WTC11 (cell line): Measurements from ENCODE around the gene CAMSAP3. TPM values are rescaled to one million over a fixed set of nuclear protein-coding genes. Genes with fewer than 3 reads are reported as not detected.

Source experiments
- ATAC-seq: fragments of 200-7000 bp; cut with Tn5 transposase; 2 replicates; pipeline ENCODE4 v1.10.0; 2021; ENCODE audit warnings: mild to moderate bottlenecking, moderate library complexity
- CTCF ChIA-PET: fragments of 300-600 bp; sonication (Branson Sonifier 250); formaldehyde crosslinking; loops from one replicate; lab custom pipeline; 2021; ENCODE audit warnings: antibody characterized with exemption; lab: Charles Lee
- POLR2A ChIA-PET: fragments of 350-600 bp; sonication (Branson Sonifier 250); formaldehyde crosslinking; loops from one replicate; lab custom pipeline; 2021; ENCODE audit warnings: antibody characterized with exemption; lab: Charles Lee
- DNase-seq: peaks from one replicate; pipeline ENCODE4 v3.0.0; 2021; ENCODE audit warnings: low spot score
- H3K27ac Mint-ChIP-seq: 2 replicates; pipeline ENCODE4 v1.8.0; 2021; ENCODE audit warnings: mixed read lengths
- H3K27me3 Mint-ChIP-seq: 2 replicates; pipeline ENCODE4 v1.8.0; 2021; ENCODE audit warnings: low read depth, mild to moderate bottlenecking, moderate library complexity, mixed read lengths
- H3K36me3 Mint-ChIP-seq: 2 replicates; pipeline ENCODE4 v1.8.0; 2021; ENCODE audit warnings: mixed read lengths
- H3K4me1 Mint-ChIP-seq: 2 replicates; pipeline ENCODE4 v1.8.0; 2022; ENCODE audit warnings: mixed read lengths
- H3K4me3 Mint-ChIP-seq: 2 replicates; pipeline ENCODE4 v1.8.0; 2021; ENCODE audit warnings: mild to moderate bottlenecking, moderate library complexity, mixed read lengths
- H3K9me3 Mint-ChIP-seq: 2 replicates; pipeline ENCODE4 v1.8.0; 2021; ENCODE audit warnings: mixed read lengths
- AR ChIP-seq: fragments of 250-450 bp; sonication (Bioruptor Pico); IDR thresholded peaks from 2 replicates; pipeline ENCODE4 v1.9.0; 2021; ENCODE audit warnings: mild to moderate bottlenecking
- ATF1 ChIP-seq: sonication (generic); formaldehyde crosslinking; IDR thresholded peaks from 2 replicates; pipeline ENCODE4 v1.8.1; 2023; ENCODE audit warnings: mild to moderate bottlenecking, moderate library complexity, missing genetic modification reagents
- JAZF1 ChIP-seq: fragments of 250-450 bp; sonication (Bioruptor Pico); IDR thresholded peaks from 2 replicates; pipeline ENCODE4 v1.9.0; 2021; ENCODE audit warnings: moderate library complexity, mild to moderate bottlenecking, inconsistent platforms
- NR1H2 ChIP-seq: sonication (generic); formaldehyde crosslinking; IDR thresholded peaks from 2 replicates; pipeline ENCODE4 v1.9.0; 2021; ENCODE audit warnings: mild to moderate bottlenecking, moderate library complexity, missing genetic modification reagents
- PRDM15 ChIP-seq: sonication (generic); formaldehyde crosslinking; IDR thresholded peaks from 2 replicates; pipeline ENCODE4 v1.8.0; 2022; ENCODE audit warnings: missing genetic modification reagents
- RELA ChIP-seq: sonication (generic); formaldehyde crosslinking; IDR thresholded peaks from 2 replicates; pipeline ENCODE4 v1.8.1; 2022; ENCODE audit warnings: missing genetic modification reagents, mild to moderate bottlenecking, borderline replicate concordance
- RORB ChIP-seq: fragments of 250-450 bp; sonication (Bioruptor Pico); IDR thresholded peaks from 2 replicates; pipeline ENCODE4 v1.9.0; 2021; ENCODE audit warnings: mild to moderate bottlenecking
- TEAD1 ChIP-seq: sonication (generic); formaldehyde crosslinking; IDR thresholded peaks from 2 replicates; pipeline ENCODE4 v1.8.0; 2022; ENCODE audit warnings: mild to moderate bottlenecking, missing genetic modification reagents
- ZBTB21 ChIP-seq: sonication (generic); formaldehyde crosslinking; IDR thresholded peaks from 2 replicates; pipeline ENCODE4 v1.8.1; 2023; ENCODE audit warnings: mild to moderate bottlenecking, missing genetic modification reagents, borderline replicate concordance
- ZNF232 ChIP-seq: sonication (generic); formaldehyde crosslinking; IDR thresholded peaks from 2 replicates; pipeline ENCODE4 v1.8.0; 2022; ENCODE audit warnings: mild to moderate bottlenecking, missing genetic modification reagents
- ZNF532 ChIP-seq: fragments of 250-450 bp; sonication (Bioruptor Pico); IDR thresholded peaks from 2 replicates; pipeline ENCODE4 v1.9.0; 2021; ENCODE audit warnings: mild to moderate bottlenecking, borderline replicate concordance
- total RNA-seq: library from RNA; stranded (reverse); gene quantifications from 3 replicates; pipeline ENCODE4 v1.2.3, GENCODE V29; 2021
- TF ChIP-seq, protein P1 (sequence below): sonication (generic); formaldehyde crosslinking; IDR thresholded peaks from 2 replicates; pipeline ENCODE4 v1.8.0; 2022; ENCODE audit warnings: mild to moderate bottlenecking, missing genetic modification reagents
- TF ChIP-seq, protein P2 (sequence below): sonication (generic); formaldehyde crosslinking; IDR thresholded peaks from 2 replicates; pipeline ENCODE4 v1.8.1; 2023; ENCODE audit warnings: mild to moderate bottlenecking, moderate library complexity, missing genetic modification reagents

CAMSAP3 gene
- total RNA-seq, 1 experiment from 2014 or later, result 27.8 TPM

- Mint-ChIP-seq H3K27ac (no peak overlapping the region), H3K9me3 (no peaks in the 10 kb centered on the region), H3K4me3 (no peak overlapping the region), H3K4me1 (no peaks in the 10 kb centered on the region; the same call in 1 of the 2 replicates), H3K27me3 (no peaks in the 10 kb centered on the region), H3K36me3 (peaks cover 30% of the 10 kb centered on the region)
- ChIA-PET CTCF (interaction anchor here (0.6 to 1.9 kb wide), 4 partner anchors 27 to 208 kb away, joined by 3 to 16 read pairs (median 8); partner anchors contain the start of genes CAMSAP3 and TRAPPC5), POLR2A (no interaction called here)
- no peak for TF ChIP-seq ATF1 (CRISPR knock-in tag)
- DNase-seq (peak; percentile 72), ATAC-seq (peak; percentile 89)
These were observed 27.4 kb downstream of the CAMSAP3 start for GRCh38 chr19:7622933-7623685.

DNA sequence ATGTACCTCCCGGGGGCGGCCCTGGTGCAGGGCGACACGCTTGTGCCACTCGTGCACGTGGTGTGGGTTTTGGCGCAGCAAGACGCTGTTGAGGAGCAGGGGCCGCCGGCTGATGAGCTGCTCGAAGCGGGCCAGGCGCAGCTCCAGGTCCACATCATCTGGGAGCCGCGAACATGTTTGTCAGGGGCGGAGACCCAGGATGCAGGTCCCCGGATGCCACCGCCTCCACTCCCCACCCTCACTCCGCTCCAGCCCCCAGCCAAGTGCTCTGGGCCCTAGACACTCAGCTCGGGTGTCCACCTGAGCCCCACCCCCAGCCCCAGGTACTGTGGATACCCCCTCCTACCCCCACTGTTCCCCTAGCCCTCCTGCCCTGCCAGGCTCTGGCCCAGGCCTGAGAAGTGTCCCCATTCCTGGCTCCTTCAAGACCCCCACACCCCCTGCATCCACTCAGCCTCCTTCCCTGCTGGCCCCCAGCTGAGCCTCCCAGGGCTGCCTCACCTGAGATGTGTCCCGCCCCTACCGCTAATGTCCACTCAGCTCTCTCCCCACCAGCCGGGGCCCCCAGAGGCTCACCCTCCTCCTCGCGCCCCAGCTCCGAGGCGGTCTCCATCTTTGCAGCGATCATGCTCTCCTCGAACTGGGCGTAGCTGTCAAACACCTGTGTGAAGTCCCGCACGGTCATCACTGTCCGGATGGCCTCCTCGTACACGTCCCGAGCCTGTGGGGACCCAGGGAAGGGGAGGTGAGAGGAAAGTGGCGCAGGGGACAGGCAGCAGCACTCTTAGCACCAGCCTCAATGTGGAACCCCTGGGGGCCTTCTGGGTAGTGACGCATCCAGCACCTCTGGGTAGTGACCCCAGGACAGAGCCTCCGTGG lies 28.3 kb downstream of the CAMSAP3 start:
- Mint-ChIP-seq H3K4me1 (peaks cover 8% of the 10 kb centered on the region), H3K9me3 (no peaks in the 10 kb centered on the region), H3K27me3 (no peaks in the 10 kb centered on the region), H3K27ac (no peak overlapping the region; the same call in 1 of the 2 replicates), H3K36me3 (peaks cover 22% of the 10 kb centered on the region), H3K4me3 (no peak overlapping the region)
- CTCF ChIA-PET, result interaction anchor here (0.5 to 1.9 kb wide), 5 partner anchors 28 to 244 kb away, joined by 3 to 16 read pairs (median 6); partner anchors contain the start of genes CAMSAP3 and TRAPPC5
- ATAC-seq (no peak), DNase-seq (no peak)
- TF ChIP-seq RORB (CRISPR knock-in tag) (no peak), PRDM15 (CRISPR knock-in tag) (0 out of 2 replicates have a peak, but pooled peaks have one; percentile 21)
- POLR2A ChIA-PET, result no interaction called here

- ATAC-seq (no peak), DNase-seq (no peak)
- H3K36me3 Mint-ChIP-seq, result peaks cover 27% of the 10 kb centered on the region
- ChIA-PET CTCF (interaction anchor here (1.9 kb wide), 1 partner anchor 56 kb away, joined by 16 read pairs; no protein-coding TSS in a partner anchor), POLR2A (no interaction called here)
- H3K4me3 Mint-ChIP-seq, result no peak overlapping the region
- H3K4me1 Mint-ChIP-seq, result peaks cover 14% of the 10 kb centered on the region
- H3K9me3 Mint-ChIP-seq, result no peaks in the 10 kb centered on the region
- H3K27me3 Mint-ChIP-seq, result no peaks in the 10 kb centered on the region
- no peak overlapping the region for H3K27ac Mint-ChIP-seq
- TF ChIP-seq, protein P1, sequence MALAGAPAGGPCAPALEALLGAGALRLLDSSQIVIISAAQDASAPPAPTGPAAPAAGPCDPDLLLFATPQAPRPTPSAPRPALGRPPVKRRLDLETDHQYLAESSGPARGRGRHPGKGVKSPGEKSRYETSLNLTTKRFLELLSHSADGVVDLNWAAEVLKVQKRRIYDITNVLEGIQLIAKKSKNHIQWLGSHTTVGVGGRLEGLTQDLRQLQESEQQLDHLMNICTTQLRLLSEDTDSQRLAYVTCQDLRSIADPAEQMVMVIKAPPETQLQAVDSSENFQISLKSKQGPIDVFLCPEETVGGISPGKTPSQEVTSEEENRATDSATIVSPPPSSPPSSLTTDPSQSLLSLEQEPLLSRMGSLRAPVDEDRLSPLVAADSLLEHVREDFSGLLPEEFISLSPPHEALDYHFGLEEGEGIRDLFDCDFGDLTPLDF (CRISPR knock-in tag), result no peak
- no peak for TF ChIP-seq ZNF532 (CRISPR knock-in tag)
- no peak for TF ChIP-seq ZNF232 (CRISPR knock-in tag)
- TF ChIP-seq, protein P2, sequence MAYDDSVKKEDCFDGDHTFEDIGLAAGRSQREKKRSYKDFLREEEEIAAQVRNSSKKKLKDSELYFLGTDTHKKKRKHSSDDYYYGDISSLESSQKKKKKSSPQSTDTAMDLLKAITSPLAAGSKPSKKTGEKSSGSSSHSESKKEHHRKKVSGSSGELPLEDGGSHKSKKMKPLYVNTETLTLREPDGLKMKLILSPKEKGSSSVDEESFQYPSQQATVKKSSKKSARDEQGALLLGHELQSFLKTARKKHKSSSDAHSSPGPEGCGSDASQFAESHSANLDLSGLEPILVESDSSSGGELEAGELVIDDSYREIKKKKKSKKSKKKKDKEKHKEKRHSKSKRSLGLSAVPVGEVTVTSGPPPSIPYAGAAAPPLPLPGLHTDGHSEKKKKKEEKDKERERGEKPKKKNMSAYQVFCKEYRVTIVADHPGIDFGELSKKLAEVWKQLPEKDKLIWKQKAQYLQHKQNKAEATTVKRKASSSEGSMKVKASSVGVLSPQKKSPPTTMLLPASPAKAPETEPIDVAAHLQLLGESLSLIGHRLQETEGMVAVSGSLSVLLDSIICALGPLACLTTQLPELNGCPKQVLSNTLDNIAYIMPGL (CRISPR knock-in tag), result no peak
- TF ChIP-seq ZBTB21, result no peak
- no peak for TF ChIP-seq RELA
- no peak for TF ChIP-seq NR1H2 (CRISPR knock-in tag)
- TF ChIP-seq AR (CRISPR knock-in tag), result no peak
- TF ChIP-seq TEAD1 (CRISPR knock-in tag), result no peak
- no peak for TF ChIP-seq JAZF1
These were observed 29.1 kb downstream of the CAMSAP3 start for GRCh38 chr19:7624810-7625209.
